Gastrocnemius medialis (tissue), 4 donors: ENCODE results near the gene DMRT1.

ENCODE experiments used
- CTCF ChIP-seq, 5 experiments: fragments of 450-650 bp in 3 of 5; fragments of 200-600 bp in 2 of 5; sonication (generic) in 2 of 5; IDR thresholded peaks in 4 of 5; conservative IDR thresholded peaks in 1 of 5; 1 replicate in 4 of 5; 2 replicates in 1 of 5; pipeline ENCODE4 v1.5.1; 2016 to 2019; ENCODE audit warnings: antibody characterized with exemption in 5 of 5, mild to moderate bottlenecking in 3 of 5, moderate library complexity in 3 of 5
- POLR2A ChIP-seq, 2 donors: fragments of 450-650 bp; IDR thresholded peaks; one replicate each; pipeline ENCODE4 v1.6.1; 2017; ENCODE audit warnings: antibody characterized with exemption in 2 of 2, mild to moderate bottlenecking in 2 of 2, moderate library complexity in 2 of 2

GRCh38 chr9:995781-996180 is 154.3 kb downstream of the DMRT1 start:
- no peak for TF ChIP-seq CTCF (IDR thresholded peaks at IDR 0.05 in 4 of 5, conservative IDR thresholded peaks at IDR 0.05 in 1 of 5)
- TF ChIP-seq POLR2A (IDR thresholded peaks at IDR 0.05), result no peak
